22Rv1 (cell line): Measurements from ENCODE around the gene ABCC6.
"Not testable (repeated sequence)": the region's sequence is repeated elsewhere in the genome, so short reads cannot be mapped to it uniquely, and the experiment has no call there.

Experiments used
- CTCF ChIP-seq: fragments of 450-650 bp; IDR thresholded peaks from 2 replicates; pipeline ENCODE4 v1.5.1; 2017; ENCODE audit warnings: mild to moderate bottlenecking
- ZFX ChIP-seq: fragments of 450-650 bp; IDR thresholded peaks from 2 replicates; pipeline ENCODE4 v1.6.1; 2017; ENCODE audit warnings: antibody characterized with exemption, borderline replicate concordance

- not testable (repeated sequence) for TF ChIP-seq CTCF, ZFX
Measured at GRCh38 chr16:16240667-16241066, 17.4 kb upstream of the ABCC6 start.
